Duodenal mucosa (tissue), 2 donors: ENCODE results near the gene CDK5RAP3.

Source experiments
- H3K27ac ChIP-seq: one replicate; pipeline ENCODE4 v1.7.0; 2013; ENCODE audit warnings: low read depth, low read length
- H3K27me3 ChIP-seq, 2 donors: one replicate each; pipeline ENCODE4 v1.7.0; 2013; ENCODE audit warnings: low read length in 2 of 2, control low read depth in 1 of 2; ENCODE audit not compliant: insufficient read depth in 2 of 2, control insufficient read depth in 1 of 2
- H3K36me3 ChIP-seq, 2 donors: one replicate each; pipeline ENCODE4 v1.7.0; 2013; ENCODE audit warnings: low read length in 2 of 2, control low read depth in 1 of 2; ENCODE audit not compliant: insufficient read depth in 2 of 2, control insufficient read depth in 1 of 2
- H3K4me1 ChIP-seq, 2 donors: one replicate each; pipeline ENCODE4 v1.7.0; 2013; ENCODE audit warnings: low read length in 2 of 2, control low read depth in 1 of 2; ENCODE audit not compliant: insufficient read depth in 2 of 2, control insufficient read depth in 1 of 2
- H3K4me3 ChIP-seq, 2 donors: one replicate each; pipeline ENCODE4 v1.7.0; 2013; ENCODE audit warnings: low read length in 2 of 2, low read depth in 1 of 2
- H3K9ac ChIP-seq, 2 donors: one replicate each; pipeline ENCODE4 v1.7.0; 2013; ENCODE audit warnings: low read length in 2 of 2, low read depth in 1 of 2
- H3K9me3 ChIP-seq, 2 donors: one replicate each; pipeline ENCODE4 v1.7.0; 2013; ENCODE audit warnings: low read length in 2 of 2, control low read depth in 1 of 2; ENCODE audit not compliant: control insufficient read depth in 1 of 2

The CDK5RAP3 gene

GRCh38 chr17:47973541-47973940 is 2.6 kb downstream of the CDK5RAP3 start:
- Histone ChIP-seq H3K27me3 (no peaks in the 10 kb centered on the region), H3K9ac (no peak overlapping the region), H3K4me3 (no peak overlapping the region), H3K27ac (no peak overlapping the region), H3K4me1 (peaks cover 24 to 29% of the 10 kb centered on the region in 2 donors), H3K36me3 (peaks cover 18 to 51% of the 10 kb centered on the region in 2 donors), H3K9me3 (no peaks in the 10 kb centered on the region)

- no peak overlapping the region for H3K9ac ChIP-seq
- H3K27ac ChIP-seq: no peak overlapping the region
- no peak overlapping the region for H3K4me3 ChIP-seq
- H3K9me3 ChIP-seq: no peaks in the 10 kb centered on the region
- no peaks in the 10 kb centered on the region for H3K27me3 ChIP-seq
- H3K36me3 ChIP-seq: peaks cover 27 to 68% of the 10 kb centered on the region in 2 donors
- H3K4me1 ChIP-seq: peaks cover 13 to 23% of the 10 kb centered on the region in 2 donors
Measured at GRCh38 chr17:47975189-47975822, 4.4 kb downstream of the CDK5RAP3 start.

GRCh38 chr17:47975823-47976205 is 4.9 kb downstream of the CDK5RAP3 start:
- Histone ChIP-seq H3K27ac (no peak overlapping the region), H3K9ac (no peak overlapping the region), H3K27me3 (no peaks in the 10 kb centered on the region), H3K4me3 (no peak overlapping the region), H3K9me3 (no peaks in the 10 kb centered on the region), H3K36me3 (peaks cover 31 to 73% of the 10 kb centered on the region in 2 donors), H3K4me1 (peaks cover 11 to 21% of the 10 kb centered on the region in 2 donors)

- no peak overlapping the region for H3K4me3 ChIP-seq
- H3K36me3 ChIP-seq: peaks cover 36 to 93% of the 10 kb centered on the region in 2 donors
- H3K27ac ChIP-seq: no peak overlapping the region
- no peak overlapping the region for H3K9ac ChIP-seq
- no peaks in the 10 kb centered on the region for H3K9me3 ChIP-seq
- H3K4me1 ChIP-seq: peaks cover 8 to 10% of the 10 kb centered on the region in 2 donors
- no peaks in the 10 kb centered on the region for H3K27me3 ChIP-seq
Measured at GRCh38 chr17:47978324-47978723, 7.4 kb downstream of the CDK5RAP3 start.

GRCh38 chr17:47980541-47980940 is 9.6 kb downstream of the CDK5RAP3 start:
- Histone ChIP-seq H3K4me3 (no peak overlapping the region), H3K27me3 (no peaks in the 10 kb centered on the region), H3K27ac (no peak overlapping the region), H3K9ac (no peak overlapping the region), H3K9me3 (no peaks in the 10 kb centered on the region), H3K36me3 (peaks cover 22 to 75% of the 10 kb centered on the region in 2 donors), H3K4me1 (peaks cover 8 to 10% of the 10 kb centered on the region in 2 donors)

GRCh38 chr17:47981462-47981861 is 10.5 kb downstream of the CDK5RAP3 start:
- no peak overlapping the region for H3K4me3 ChIP-seq
- H3K9me3 ChIP-seq: no peaks in the 10 kb centered on the region
- H3K4me1 ChIP-seq: peaks cover 8 to 10% of the 10 kb centered on the region in 2 donors
- no peaks in the 10 kb centered on the region for H3K27me3 ChIP-seq
- H3K27ac ChIP-seq: no peak overlapping the region
- no peak overlapping the region for H3K9ac ChIP-seq
- peaks cover 22 to 66% of the 10 kb centered on the region in 2 donors for H3K36me3 ChIP-seq

GRCh38 chr17:47982091-47982617 is 11.2 kb downstream of the CDK5RAP3 start:
- Histone ChIP-seq H3K9me3 (no peaks in the 10 kb centered on the region), H3K9ac (no peak overlapping the region), H3K36me3 (peaks cover 22 to 61% of the 10 kb centered on the region in 2 donors)

GRCh38 chr17:47982645-47983390 is 11.9 kb downstream of the CDK5RAP3 start:
- Histone ChIP-seq H3K36me3 (peaks cover 22 to 56% of the 10 kb centered on the region in 2 donors), H3K27me3 (no peaks in the 10 kb centered on the region), H3K4me1 (peaks cover 8 to 10% of the 10 kb centered on the region in 2 donors), H3K4me3 (no peak overlapping the region), H3K9ac (no peak overlapping the region), H3K9me3 (no peaks in the 10 kb centered on the region), H3K27ac (no peak overlapping the region)

More at GRCh38 chr17:47982091-47982617, 11.2 kb downstream of the CDK5RAP3 start:
- H3K4me1 ChIP-seq: peaks cover 8 to 10% of the 10 kb centered on the region in 2 donors
- H3K4me3 ChIP-seq: no peak overlapping the region
- H3K27ac ChIP-seq: no peak overlapping the region
- H3K27me3 ChIP-seq: no peaks in the 10 kb centered on the region

- no peaks in the 10 kb centered on the region for H3K9me3 ChIP-seq
- H3K4me3 ChIP-seq: no peak overlapping the region
- peaks cover 19 to 49% of the 10 kb centered on the region in 2 donors for H3K36me3 ChIP-seq
- H3K4me1 ChIP-seq: peaks cover 8 to 12% of the 10 kb centered on the region in 2 donors
- no peaks in the 10 kb centered on the region for H3K27me3 ChIP-seq
- H3K27ac ChIP-seq: no peak overlapping the region
- H3K9ac ChIP-seq: no peak overlapping the region
Measured at GRCh38 chr17:47983492-47984223, 12.7 kb downstream of the CDK5RAP3 start.
